Nucleus accumbens (tissue), 56 donors: ENCODE data around the gene PHF3.
"Not testable (repeated sequence)": the region's sequence is repeated elsewhere in the genome, so short reads cannot be mapped to it uniquely, and the experiment has no call there.

Experiments
- DNase-seq, 56 donors: peaks; one replicate each; lab custom pipeline; 2025; lab: John Stamatoyannopoulos, UW

Gene PHF3

DNA sequence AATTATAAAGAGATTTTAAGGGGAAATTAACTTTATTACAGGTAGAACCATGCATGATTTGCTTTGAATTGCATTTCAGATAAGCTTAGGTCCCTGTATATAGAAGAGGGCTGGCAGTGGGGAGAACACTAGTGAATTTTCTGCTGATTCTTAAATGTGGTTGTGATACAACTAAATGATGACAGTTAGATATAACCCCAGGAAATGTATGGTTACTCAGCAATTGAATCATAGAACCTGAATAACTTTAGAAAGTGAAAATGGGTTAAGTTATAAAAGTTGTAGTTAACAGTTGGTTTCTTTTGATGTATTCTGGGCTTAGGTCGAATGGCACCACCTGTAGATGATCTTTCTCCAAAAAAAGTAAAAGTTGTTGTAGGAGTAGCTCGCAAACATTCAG lies 70.1 kb downstream of the PHF3 start:
- DNase-seq, result no peak

DNA sequence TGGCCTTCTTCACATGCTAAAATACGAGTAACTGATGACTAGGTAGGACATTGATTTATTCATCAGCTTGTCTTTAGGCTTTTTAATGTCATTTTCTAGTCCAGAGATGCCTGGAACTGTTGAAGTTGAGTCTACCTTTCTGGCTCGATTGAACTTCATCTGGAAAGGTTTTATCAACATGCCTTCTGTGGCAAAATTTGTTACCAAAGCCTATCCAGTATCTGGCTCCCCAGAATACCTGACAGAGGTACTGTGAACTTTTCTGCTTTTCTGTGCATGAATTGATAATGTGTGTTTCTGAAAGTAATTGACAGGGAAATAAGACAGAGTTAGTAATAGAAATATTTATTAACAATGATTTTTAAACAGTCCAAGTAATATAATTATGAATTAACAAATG lies 71.0 kb downstream of the PHF3 start:
- no peak for DNase-seq

DNA sequence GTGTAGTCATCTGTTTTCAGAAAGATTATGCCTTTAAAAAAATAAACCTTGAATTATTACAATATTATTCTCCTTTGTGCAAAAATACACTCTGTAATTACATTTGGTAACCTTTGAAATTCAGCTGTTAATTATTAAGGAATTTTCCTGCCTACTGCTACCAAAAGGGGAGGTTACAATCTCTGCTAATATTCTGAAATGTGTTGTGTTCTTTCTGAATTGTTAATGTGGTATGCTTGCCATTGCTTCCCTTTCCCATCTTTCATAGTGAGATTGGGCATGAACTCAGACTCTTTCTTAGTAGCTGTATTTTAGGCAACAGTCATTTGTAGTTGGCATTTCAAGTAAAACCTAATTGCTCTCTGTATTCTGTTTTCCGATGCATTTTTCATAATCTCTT lies 73.0 kb downstream of the PHF3 start:
- DNase-seq, result no peak

DNA sequence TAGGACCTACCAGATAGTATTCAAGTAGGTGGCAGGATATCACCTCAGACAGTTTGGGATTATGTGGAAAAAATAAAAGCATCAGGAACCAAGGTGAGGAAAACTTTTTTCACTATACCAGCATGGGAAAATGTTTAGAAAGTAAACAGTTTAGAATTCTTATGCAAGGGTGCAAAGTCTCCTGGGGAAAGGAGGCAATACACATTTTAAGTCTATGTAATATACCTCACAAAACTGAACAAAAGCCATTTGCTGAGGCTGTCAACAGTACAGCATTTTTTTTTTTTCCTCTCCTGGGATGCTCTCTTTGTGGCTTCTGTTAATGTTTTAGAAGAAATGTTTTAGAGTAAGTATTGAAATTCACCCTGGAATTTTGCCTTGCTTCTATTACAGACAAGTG lies 73.5 kb downstream of the PHF3 start:
- no peak for DNase-seq

- no peak for DNase-seq
Measured at GRCh38 chr6:63713332-63713731, 77.7 kb downstream of the PHF3 start.

- DNase-seq, result no peak
Measured at GRCh38 chr6:63714091-63714490, 78.5 kb downstream of the PHF3 start.

DNA sequence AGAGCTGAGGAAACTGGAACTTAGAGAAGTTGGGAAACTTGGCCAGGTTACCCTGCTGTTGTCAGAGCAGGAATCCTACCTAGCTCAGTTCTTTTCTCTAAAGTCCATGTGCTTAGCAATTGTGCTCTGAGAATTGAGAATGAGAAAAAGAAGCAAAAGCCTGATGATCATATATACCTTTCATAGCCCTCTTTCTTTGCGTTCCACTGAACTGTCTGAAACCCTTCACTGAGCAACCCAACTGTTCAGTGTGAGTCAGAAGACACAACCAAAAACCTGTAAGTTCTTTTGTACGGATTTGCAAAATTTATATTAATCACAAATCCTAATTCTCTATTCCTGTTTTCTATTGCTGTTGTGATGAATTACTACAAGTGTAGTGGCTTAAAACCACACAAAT lies 80.6 kb downstream of the PHF3 start:
- no peak for DNase-seq

DNA sequence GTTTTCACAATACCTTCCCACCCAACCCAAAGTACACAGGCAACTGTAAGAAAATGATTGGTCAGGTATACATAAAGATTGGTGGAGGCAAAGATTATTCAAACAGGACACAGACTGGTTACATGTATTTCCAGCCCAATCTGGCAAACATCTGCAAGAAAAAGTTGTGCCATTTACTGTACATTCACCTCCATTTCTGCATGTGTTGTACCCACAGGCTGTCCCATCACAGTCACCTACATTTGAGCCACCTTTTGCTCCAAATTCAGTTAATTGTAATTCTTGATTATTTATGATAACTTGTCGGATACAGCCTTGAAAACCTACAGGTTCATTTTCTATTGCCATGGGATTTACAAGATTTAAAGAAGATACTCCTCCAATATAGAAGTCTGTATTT lies 85.6 kb downstream of the PHF3 start:
- DNase-seq, result no peak

DNA sequence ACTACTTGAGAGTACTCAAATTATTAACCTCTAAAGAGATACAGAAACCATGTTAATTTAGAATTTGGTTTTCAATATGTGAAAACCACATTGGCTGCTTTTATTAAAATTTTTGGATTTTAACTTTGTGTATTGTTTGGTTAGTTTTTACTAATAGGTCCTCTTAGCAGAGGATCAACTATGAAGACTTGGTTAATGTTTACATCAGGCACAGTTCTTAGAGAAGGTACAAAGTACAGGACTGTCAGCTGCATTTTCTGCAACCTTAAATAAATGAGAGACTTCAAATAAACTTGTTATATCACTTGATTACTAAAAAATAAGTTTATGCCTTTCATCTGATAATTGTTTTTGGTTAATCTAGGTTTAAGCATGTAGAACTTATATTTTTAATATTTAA lies 89.1 kb downstream of the PHF3 start:
- no peak for DNase-seq

DNA sequence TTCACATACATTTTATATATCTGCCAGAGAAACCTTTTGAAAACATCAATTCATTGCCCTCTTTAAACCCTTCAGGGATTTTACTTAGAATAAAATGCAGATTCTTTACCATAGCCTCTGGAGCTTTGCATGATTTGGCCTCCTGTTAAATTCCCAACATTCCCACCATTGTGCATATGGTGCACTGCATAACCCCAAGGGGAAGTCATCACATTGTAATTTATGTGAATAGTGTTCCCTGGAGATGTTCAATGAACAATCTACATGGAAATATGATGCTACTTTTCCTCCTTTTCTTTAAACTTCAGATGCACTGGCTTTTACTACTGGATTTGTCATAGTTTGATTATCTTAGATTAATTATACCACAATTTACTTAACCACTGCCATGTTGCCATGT lies 94.7 kb downstream of the PHF3 start:
- no peak for DNase-seq

DNA sequence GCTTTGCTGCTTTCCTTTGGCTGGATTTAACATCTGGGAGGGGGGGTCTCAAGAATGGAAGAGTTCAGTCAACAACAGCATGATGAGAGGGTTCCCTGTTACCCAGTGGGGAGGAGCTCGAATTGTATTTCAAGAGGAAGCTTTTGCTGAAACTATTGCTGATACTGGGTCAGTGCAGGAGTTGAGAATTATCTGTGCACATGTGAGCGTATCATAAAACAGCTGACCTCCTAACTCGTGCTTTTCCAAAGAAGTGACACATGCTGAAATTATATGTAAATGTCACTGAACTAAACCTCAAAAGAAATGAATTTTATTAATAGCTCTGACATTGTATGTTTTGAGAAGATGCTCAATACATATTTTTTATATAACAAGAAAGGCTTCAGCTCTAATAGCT lies 96.3 kb downstream of the PHF3 start:
- no peak for DNase-seq

DNA sequence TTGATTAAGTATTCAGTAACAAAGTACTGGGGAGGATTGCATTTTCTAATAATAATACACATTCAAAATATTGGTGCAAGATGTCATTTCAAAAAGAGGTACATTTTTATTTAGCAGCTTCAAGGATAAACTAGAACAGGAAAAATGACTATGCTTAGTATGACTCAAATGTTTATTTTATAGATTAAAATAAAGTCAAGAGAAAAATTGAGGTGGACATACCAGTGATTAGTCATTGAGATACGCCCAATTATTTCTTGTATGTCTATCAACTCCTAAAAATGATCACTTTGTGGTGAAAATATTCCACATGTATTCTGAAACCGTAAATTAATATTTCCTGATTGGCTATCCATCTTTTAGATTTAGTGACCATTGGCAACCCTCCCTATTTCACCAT lies 96.7 kb downstream of the PHF3 start:
- no peak for DNase-seq

DNA sequence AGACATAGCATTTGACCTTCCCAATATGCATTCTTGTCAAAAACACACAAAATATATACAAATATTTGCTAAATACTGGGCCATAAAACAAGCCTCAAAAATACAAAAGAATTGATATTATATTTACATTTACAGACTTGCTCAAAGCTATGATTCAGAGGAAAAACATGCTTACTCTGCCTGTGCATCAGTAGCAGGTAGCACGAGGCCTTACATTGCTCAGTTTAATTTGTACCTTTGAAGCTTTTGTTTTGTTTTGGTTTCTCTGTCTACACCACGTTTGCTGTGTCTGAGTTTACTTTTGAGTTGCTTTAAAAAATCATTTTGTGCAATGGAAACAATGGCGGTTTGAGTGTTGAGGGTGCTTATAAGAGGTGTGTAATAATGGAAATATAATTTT lies 99.3 kb downstream of the PHF3 start:
- no peak for DNase-seq

DNA sequence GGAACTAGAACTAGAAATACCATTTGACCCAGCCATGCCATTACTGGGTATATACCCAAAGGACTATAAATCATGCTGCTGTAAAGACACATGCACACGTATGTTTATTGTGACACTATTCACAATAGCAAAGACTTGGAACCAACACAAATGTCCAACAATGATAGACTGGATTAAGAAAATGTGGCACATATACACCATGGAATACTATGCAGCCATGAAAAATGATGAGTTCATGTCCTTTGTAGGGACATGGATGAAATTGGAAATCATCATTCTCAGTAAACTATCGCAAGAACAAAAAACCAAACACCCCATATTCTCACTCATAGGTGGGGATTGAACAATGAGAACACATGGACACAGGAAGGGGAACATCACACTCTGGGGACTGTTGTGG lies 102.6 kb downstream of the PHF3 start:
- DNase-seq, result not testable (repeated sequence)

DNA sequence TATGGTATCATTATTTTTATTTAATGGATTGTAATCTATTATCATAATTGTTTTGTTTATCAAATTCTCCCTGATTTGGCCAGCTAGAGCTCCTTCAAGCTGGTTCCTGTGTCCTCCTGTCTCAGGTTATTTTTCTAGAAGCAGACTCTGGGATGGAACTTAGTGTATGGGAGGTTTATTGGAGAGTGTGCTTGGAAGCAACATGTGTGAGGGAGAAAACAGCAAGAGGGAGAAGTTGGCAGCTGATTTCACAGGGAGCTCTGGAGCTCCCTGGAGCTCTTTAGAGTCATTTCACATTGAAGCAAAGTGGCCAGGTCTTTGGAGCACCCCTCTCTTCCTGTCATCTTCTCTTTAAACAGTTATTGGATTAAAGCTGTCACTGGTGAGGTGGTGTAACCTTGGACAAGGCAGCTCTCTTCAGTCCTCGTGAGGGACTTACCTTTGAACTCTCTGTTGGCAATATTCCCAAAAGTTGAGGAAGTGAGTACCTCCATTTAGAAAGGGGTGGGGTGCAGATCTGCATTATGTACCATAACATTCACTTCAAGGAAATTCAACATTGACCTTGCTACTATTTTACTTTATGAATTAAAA lies 103.6 kb downstream of the PHF3 start:
- no peak for DNase-seq

DNA sequence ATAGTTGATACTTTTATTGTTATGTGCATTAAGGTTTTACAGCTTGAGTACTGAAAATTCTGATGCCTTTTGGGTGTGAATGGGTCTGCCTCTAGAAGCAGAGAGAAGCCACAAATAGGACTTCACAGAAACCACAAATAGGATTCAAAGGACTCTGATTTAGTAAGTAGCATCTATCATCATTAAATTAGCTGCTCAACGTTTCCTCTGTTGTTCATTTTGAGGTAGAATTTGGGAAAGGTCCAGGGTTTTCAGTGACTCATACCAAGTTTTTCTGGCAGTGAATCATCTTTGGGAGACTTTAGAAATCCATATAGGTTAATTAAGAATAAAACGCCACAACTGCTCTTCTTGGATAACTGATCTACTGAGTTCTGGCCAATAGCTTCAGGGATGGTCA lies 105.1 kb downstream of the PHF3 start:
- no peak for DNase-seq

- DNase-seq, result no peak
Measured at GRCh38 chr6:63742060-63742459, 106.5 kb downstream of the PHF3 start.

GRCh38 chr6:63743691-63744090 lies 108.1 kb downstream of the PHF3 start:
- DNase-seq, result no peak

GRCh38 chr6:63744810-63745209 lies 109.2 kb downstream of the PHF3 start:
- DNase-seq, result no peak

GRCh38 chr6:63745784-63746183 lies 110.2 kb downstream of the PHF3 start:
- no peak for DNase-seq

- no peak for DNase-seq
Measured at GRCh38 chr6:63750400-63750799, 114.8 kb downstream of the PHF3 start.

DNA sequence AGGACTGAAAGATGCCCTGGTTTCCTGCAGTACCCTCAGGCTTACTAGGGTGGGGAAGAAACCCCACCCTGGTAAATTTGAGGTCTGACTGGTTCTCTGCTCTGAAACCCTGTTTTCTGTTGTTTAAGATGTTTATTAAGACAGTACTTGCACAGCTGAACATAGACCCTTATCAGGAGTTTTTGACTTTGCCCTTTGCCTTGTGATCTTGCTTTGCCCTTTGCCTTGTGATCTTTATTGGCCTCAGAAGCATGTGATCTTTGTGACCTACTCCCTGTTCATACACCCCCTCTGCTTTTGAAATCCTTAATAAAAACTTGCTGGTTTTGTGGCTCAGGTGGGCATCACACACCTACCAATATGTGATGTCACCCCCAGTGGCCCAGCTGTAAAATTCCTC lies 121.7 kb downstream of the PHF3 start:
- DNase-seq, result not testable (repeated sequence)

DNA sequence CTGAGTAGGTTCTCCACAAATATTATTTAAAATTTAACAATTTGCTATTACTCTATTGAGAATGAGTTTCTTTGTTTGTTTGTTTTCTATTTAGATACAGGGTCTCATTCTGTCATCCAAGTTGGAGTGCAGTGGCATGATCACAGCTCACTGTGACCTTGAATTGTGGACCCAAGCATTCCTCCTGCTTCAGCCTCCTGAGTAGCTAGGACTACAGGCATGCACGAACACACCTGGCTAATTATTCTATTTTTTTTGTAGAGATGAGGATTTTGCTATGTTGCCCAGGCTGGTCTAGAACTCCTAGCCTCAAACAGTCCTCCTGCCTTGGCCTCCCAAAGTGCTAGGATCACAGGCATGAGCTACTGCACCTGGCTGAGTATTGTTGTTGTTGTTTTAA lies 122.2 kb downstream of the PHF3 start:
- no peak for DNase-seq
